IMR-90 (cell line): Measurements from ENCODE around the gene CAMKMT. TPM values are rescaled to one million over a fixed set of nuclear protein-coding genes. Genes with fewer than 3 reads are reported as not detected.

Experiments
- ATAC-seq: fragments of 200-7000 bp; cut with Tn5 transposase; 2 replicates; pipeline ENCODE4 v1.9.1; 2020; ENCODE audit warnings: low read depth, mild to moderate bottlenecking, moderate library complexity
- BruUV-seq: library from RNA; stranded (reverse); fragments of 400-500 nt; replicated peaks from 2 replicates; lab custom pipeline; 2021; lab: Mats Ljungman, UMichigan
- CTCF ChIA-PET: fragments of 300-600 bp; formaldehyde crosslinking; extraction: SDS; loops from one replicate; lab custom pipeline; 2021; ENCODE audit warnings: antibody characterized with exemption; lab: Yijun Ruan, JAX
- POLR2A ChIA-PET: fragments of 300-600 bp; sonication (Branson Sonifier 250); formaldehyde crosslinking; loops from one replicate; lab custom pipeline; 2022; ENCODE audit warnings: antibody characterized with exemption; ENCODE audit not compliant: unreplicated experiment; lab: Charles Lee
- DNase-seq: peaks from one replicate; pipeline ENCODE4 v3.0.0; 2013
- H2AFZ ChIP-seq: replicated peaks from 2 replicates; pipeline ENCODE3; 2013; ENCODE audit warnings: low read length, mild to moderate bottlenecking; ENCODE audit not compliant: poor library complexity
- H2AK5ac ChIP-seq: 2 replicates; pipeline ENCODE4 v1.6.1; 2013; ENCODE audit warnings: low read depth, low read length, inconsistent platforms
- H2AK9ac ChIP-seq: replicated peaks from 2 replicates; pipeline ENCODE3; 2013; ENCODE audit warnings: mild to moderate bottlenecking, low read depth, low read length, moderate library complexity; ENCODE audit not compliant: poor library complexity
- H2BK120ac ChIP-seq: 2 replicates; pipeline ENCODE4 v1.6.1; 2013; ENCODE audit warnings: low read depth, low read length, inconsistent platforms
- H2BK15ac ChIP-seq: 3 replicates; pipeline ENCODE4 v1.6.1; 2013; ENCODE audit warnings: low read depth, low read length, inconsistent platforms
- H2BK20ac ChIP-seq: 2 replicates; pipeline ENCODE4 v1.6.1; 2013; ENCODE audit warnings: low read depth, mild to moderate bottlenecking, inconsistent platforms, low read length, moderate library complexity
- H2BK5ac ChIP-seq: 2 replicates; pipeline ENCODE4 v1.6.1; 2013; ENCODE audit warnings: mild to moderate bottlenecking, low read depth, low read length, inconsistent platforms; ENCODE audit not compliant: poor library complexity, severe bottlenecking
- H3K14ac ChIP-seq: replicated peaks from 2 replicates; pipeline ENCODE4 v1.6.1; 2013; ENCODE audit warnings: low read depth, low read length, inconsistent platforms
- H3K18ac ChIP-seq: 2 replicates; pipeline ENCODE4 v1.6.1; 2013; ENCODE audit warnings: low read depth, low read length, control low read depth
- H3K23ac ChIP-seq: 2 replicates; pipeline ENCODE4 v1.6.1; 2013; ENCODE audit warnings: low read depth, low read length, inconsistent platforms
- H3K27ac ChIP-seq: 2 replicates; pipeline ENCODE4 v1.5.1; 2013; ENCODE audit warnings: mild to moderate bottlenecking, control low read depth, low read length; ENCODE audit not compliant: insufficient read depth
- H3K27me3 ChIP-seq: 2 replicates; pipeline ENCODE4 v1.6.1; 2013; ENCODE audit warnings: low read length; ENCODE audit not compliant: control insufficient read depth, insufficient read depth
- H3K36me3 ChIP-seq: 2 replicates; pipeline ENCODE4 v1.6.1; 2013; ENCODE audit warnings: low read length, mixed read lengths; ENCODE audit not compliant: control insufficient read depth, insufficient read depth
- H3K4ac ChIP-seq: 2 replicates; pipeline ENCODE4 v1.6.1; 2013; ENCODE audit warnings: low read depth, low read length, inconsistent platforms
- H3K4me1 ChIP-seq: 2 replicates; pipeline ENCODE4 v1.6.1; 2013; ENCODE audit warnings: low read length, mixed read lengths; ENCODE audit not compliant: control insufficient read depth, insufficient read depth
- H3K4me2 ChIP-seq: 2 replicates; pipeline ENCODE4 v1.6.1; 2013; ENCODE audit warnings: low read depth, mild to moderate bottlenecking, control low read depth, low read length, moderate library complexity
- H3K4me3 ChIP-seq: 2 replicates; pipeline ENCODE4 v1.5.1; 2013; ENCODE audit warnings: low read depth, mild to moderate bottlenecking, control low read depth, low read length, moderate library complexity; ENCODE audit not compliant: insufficient read depth
- H3K56ac ChIP-seq: 2 replicates; pipeline ENCODE4 v1.6.1; 2013; ENCODE audit warnings: low read length, inconsistent platforms; ENCODE audit not compliant: insufficient read depth; ENCODE audit errors: extremely low read depth
- H3K79me1 ChIP-seq, 2 experiments: 2 replicates each; pipeline ENCODE4 v1.6.1; 2013; ENCODE audit warnings: low read length in 2 of 2, inconsistent platforms in 1 of 2, low read depth in 1 of 2
- H3K9ac ChIP-seq: 2 replicates; pipeline ENCODE4 v1.6.1; 2013; ENCODE audit warnings: low read depth, low read length, control low read depth
- H3K9me1 ChIP-seq: 2 replicates; pipeline ENCODE4 v1.6.1; 2013; ENCODE audit warnings: low read length, inconsistent platforms; ENCODE audit not compliant: insufficient read depth
- H3K9me3 ChIP-seq: 2 replicates; pipeline ENCODE4 v1.6.1; 2013; ENCODE audit warnings: low read length; ENCODE audit not compliant: control insufficient read depth, insufficient read depth
- H4K20me1 ChIP-seq: 2 replicates; pipeline ENCODE4 v1.6.1; 2013; ENCODE audit warnings: low read length, inconsistent platforms; ENCODE audit not compliant: insufficient read depth
- H4K5ac ChIP-seq: 2 replicates; pipeline ENCODE4 v1.6.1; 2013; ENCODE audit warnings: mild to moderate bottlenecking, low read depth, low read length, control low read depth
- H4K8ac ChIP-seq, 2 experiments: 2 replicates each; pipeline ENCODE4 v1.6.1; 2013; ENCODE audit warnings: low read depth in 2 of 2, low read length in 2 of 2, control low read depth in 1 of 2, inconsistent platforms in 1 of 2
- H4K91ac ChIP-seq: 2 replicates; pipeline ENCODE4 v1.6.1; 2013; ENCODE audit warnings: low read depth, low read length, inconsistent platforms; ENCODE audit not compliant: insufficient read depth
- BHLHE40 ChIP-seq: fragments of 150-350 bp; IDR thresholded peaks from 2 replicates; pipeline ENCODE4 v1.6.1; 2016; ENCODE audit warnings: mild to moderate bottlenecking, low read depth, low read length
- CEBPB ChIP-seq: IDR thresholded peaks from 2 replicates; pipeline ENCODE4 v1.6.1; 2012; ENCODE audit warnings: low read depth, low read length, improper control_type of control experiment
- FOS ChIP-seq: fragments of 150-350 bp; IDR thresholded peaks from 2 replicates; pipeline ENCODE4 v1.6.1; 2016; ENCODE audit warnings: low read depth, low read length
- MAZ ChIP-seq: IDR thresholded peaks from 2 replicates; pipeline ENCODE4 v1.6.1; 2012; ENCODE audit warnings: low read depth, mild to moderate bottlenecking, low read length, improper control_type of control experiment, moderate library complexity, borderline replicate concordance
- MXI1 ChIP-seq: IDR thresholded peaks from 2 replicates; pipeline ENCODE4 v1.6.1; 2012; ENCODE audit warnings: low read depth, mild to moderate bottlenecking, low read length, moderate library complexity, borderline replicate concordance
- RAD21 ChIP-seq: IDR thresholded peaks from 2 replicates; pipeline ENCODE4 v1.6.1; 2012; ENCODE audit warnings: low read length, improper control_type of control experiment
- RCOR1 ChIP-seq: IDR thresholded peaks from 2 replicates; pipeline ENCODE4 v1.6.1; 2012; ENCODE audit warnings: mild to moderate bottlenecking, low read length, improper control_type of control experiment; ENCODE audit not compliant: insufficient replicate concordance
- RFX5 ChIP-seq: IDR thresholded peaks from 2 replicates; pipeline ENCODE4 v1.8.0; 2012; ENCODE audit warnings: low read depth, mild to moderate bottlenecking, low read length, moderate library complexity
- SMC3 ChIP-seq: fragments of 150-350 bp; IDR thresholded peaks from 2 replicates; pipeline ENCODE4 v1.6.1; 2016; ENCODE audit warnings: low read depth, mild to moderate bottlenecking, antibody characterized with exemption, low read length, moderate library complexity
- dilution Hi-C: fragments of 300-500 bp; cut with HindIII; formaldehyde crosslinking; loops from one replicate; pipeline ENCODE4 v1.14.3; 2018; ENCODE audit warnings: low sequenced_read_pairs; ENCODE audit not compliant: unreplicated experiment
- in situ Hi-C: fragments of 300-500 bp; cut with MboI; formaldehyde crosslinking; loops from 3 replicates; pipeline ENCODE4 v1.14.3; 2019; ENCODE audit warnings: low sequenced_read_pairs, inconsistent platforms, mixed read lengths
- intact Hi-C: fragments of 100-400 bp; cut with micrococcal nuclease; formaldehyde crosslinking; loops from 2 replicates; pipeline ENCODE4 v1.10.0; 2022
- polyA plus RNA-seq, 3 experiments: library from polyadenylated mRNA; depleted of rRNA; stranded (reverse); fragments of >200 nt; gene quantifications; 2 replicates each; pipeline ENCODE4 v1.2.3, GENCODE V29; 2012; ENCODE audit warnings: low replicate concordance in 1 of 3
- total RNA-seq: library from RNA; depleted of rRNA; stranded (reverse); fragments of >200 nt; gene quantifications from 2 replicates; pipeline ENCODE4 v1.2.3, GENCODE V29; 2012
- TF ChIP-seq, protein P1 (sequence below): conservative IDR thresholded peaks from 2 replicates; pipeline ENCODE4 v1.5.1; 2012; ENCODE audit warnings: mild to moderate bottlenecking, low read depth, low read length, improper control_type of control experiment
- TF ChIP-seq, protein P2 (sequence below): fragments of 150-350 bp; IDR thresholded peaks from 2 replicates; pipeline ENCODE4 v1.6.1; 2017; ENCODE audit warnings: mild to moderate bottlenecking, antibody characterized with exemption, low read length, low read depth

Gene CAMKMT
- total and polyA plus RNA-seq, 2 of the 4 experiments (the other 2 are of a cell fraction): 4.4 to 6.8 TPM

DNA sequence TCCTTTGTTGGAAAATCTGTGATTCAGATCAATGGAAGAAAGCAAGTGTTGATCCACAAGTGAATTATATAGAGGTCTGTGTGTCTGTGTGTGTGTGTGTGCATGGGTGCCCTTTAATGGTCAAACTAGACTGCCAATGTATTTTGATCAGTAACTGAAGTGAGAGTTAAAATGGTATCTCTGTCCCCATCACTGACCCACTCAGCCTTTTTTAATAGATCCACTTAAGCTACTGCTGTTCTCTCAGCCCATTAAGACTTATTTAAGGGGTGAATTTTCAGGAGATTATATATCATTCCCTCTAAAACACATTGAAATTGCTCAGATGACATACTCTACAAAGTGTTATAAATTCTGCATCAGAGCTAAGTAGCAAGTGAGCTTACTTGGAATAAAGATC, 386.0 kb downstream of the CAMKMT start:
- no peak overlapping the region for H2BK20ac ChIP-seq
- H3K4me3 ChIP-seq: no peak overlapping the region
- H3K4ac ChIP-seq: no peak overlapping the region
- no peak overlapping the region for H2AK9ac ChIP-seq
- H2BK5ac ChIP-seq: no peak overlapping the region
- H3K18ac ChIP-seq: no peak overlapping the region
- no peak overlapping the region for H4K5ac ChIP-seq
- H3K27me3 ChIP-seq: peaks cover 2% of the 10 kb centered on the region; the same call in 1 of the 2 replicates
- DNase-seq (no peak), ATAC-seq (no peak)
- no peak overlapping the region for H2BK15ac ChIP-seq
- H3K56ac ChIP-seq: no peak overlapping the region
- dilution Hi-C loops (no loop called here), intact Hi-C loops (no loop called here), in situ Hi-C loops (no loop called here)
- no peak overlapping the region for H2AK5ac ChIP-seq
- no peak overlapping the region for H4K8ac ChIP-seq
- no peak overlapping the region for H3K27ac ChIP-seq
- no peak overlapping the region for H4K91ac ChIP-seq
- H3K9me1 ChIP-seq: no peaks in the 10 kb centered on the region
- H3K4me2 ChIP-seq: no peak overlapping the region
- no peaks in the 10 kb centered on the region for H3K9me3 ChIP-seq
- no peaks in the 10 kb centered on the region for H4K20me1 ChIP-seq
- no TSS peak for BruUV-seq
- H3K4me1 ChIP-seq: no peaks in the 10 kb centered on the region
- TF ChIP-seq RCOR1: no peak
- TF ChIP-seq, protein P1, sequence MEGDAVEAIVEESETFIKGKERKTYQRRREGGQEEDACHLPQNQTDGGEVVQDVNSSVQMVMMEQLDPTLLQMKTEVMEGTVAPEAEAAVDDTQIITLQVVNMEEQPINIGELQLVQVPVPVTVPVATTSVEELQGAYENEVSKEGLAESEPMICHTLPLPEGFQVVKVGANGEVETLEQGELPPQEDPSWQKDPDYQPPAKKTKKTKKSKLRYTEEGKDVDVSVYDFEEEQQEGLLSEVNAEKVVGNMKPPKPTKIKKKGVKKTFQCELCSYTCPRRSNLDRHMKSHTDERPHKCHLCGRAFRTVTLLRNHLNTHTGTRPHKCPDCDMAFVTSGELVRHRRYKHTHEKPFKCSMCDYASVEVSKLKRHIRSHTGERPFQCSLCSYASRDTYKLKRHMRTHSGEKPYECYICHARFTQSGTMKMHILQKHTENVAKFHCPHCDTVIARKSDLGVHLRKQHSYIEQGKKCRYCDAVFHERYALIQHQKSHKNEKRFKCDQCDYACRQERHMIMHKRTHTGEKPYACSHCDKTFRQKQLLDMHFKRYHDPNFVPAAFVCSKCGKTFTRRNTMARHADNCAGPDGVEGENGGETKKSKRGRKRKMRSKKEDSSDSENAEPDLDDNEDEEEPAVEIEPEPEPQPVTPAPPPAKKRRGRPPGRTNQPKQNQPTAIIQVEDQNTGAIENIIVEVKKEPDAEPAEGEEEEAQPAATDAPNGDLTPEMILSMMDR: no peak
- no peak for TF ChIP-seq MXI1
- TF ChIP-seq MAZ: no peak
- no peak for TF ChIP-seq FOS
- TF ChIP-seq BHLHE40: no peak
- no peak for TF ChIP-seq CEBPB
- TF ChIP-seq RAD21: no peak
- TF ChIP-seq, protein P2, sequence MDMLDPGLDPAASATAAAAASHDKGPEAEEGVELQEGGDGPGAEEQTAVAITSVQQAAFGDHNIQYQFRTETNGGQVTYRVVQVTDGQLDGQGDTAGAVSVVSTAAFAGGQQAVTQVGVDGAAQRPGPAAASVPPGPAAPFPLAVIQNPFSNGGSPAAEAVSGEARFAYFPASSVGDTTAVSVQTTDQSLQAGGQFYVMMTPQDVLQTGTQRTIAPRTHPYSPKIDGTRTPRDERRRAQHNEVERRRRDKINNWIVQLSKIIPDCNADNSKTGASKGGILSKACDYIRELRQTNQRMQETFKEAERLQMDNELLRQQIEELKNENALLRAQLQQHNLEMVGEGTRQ: no peak
- TF ChIP-seq RFX5: no peak
- no peak for TF ChIP-seq SMC3
- ChIA-PET CTCF (no interaction called here), POLR2A (no interaction called here)
- H3K23ac ChIP-seq: no peak overlapping the region
- H2AFZ ChIP-seq: no peak overlapping the region
- no peaks in the 10 kb centered on the region for H3K36me3 ChIP-seq
- no peak overlapping the region for H3K9ac ChIP-seq
- no peaks in the 10 kb centered on the region for H3K79me1 ChIP-seq
- no peak overlapping the region for H3K14ac ChIP-seq
- H2BK120ac ChIP-seq: no peak overlapping the region
